ENCODE data around the gene AXIN1.

AXIN1 gene

DNA sequence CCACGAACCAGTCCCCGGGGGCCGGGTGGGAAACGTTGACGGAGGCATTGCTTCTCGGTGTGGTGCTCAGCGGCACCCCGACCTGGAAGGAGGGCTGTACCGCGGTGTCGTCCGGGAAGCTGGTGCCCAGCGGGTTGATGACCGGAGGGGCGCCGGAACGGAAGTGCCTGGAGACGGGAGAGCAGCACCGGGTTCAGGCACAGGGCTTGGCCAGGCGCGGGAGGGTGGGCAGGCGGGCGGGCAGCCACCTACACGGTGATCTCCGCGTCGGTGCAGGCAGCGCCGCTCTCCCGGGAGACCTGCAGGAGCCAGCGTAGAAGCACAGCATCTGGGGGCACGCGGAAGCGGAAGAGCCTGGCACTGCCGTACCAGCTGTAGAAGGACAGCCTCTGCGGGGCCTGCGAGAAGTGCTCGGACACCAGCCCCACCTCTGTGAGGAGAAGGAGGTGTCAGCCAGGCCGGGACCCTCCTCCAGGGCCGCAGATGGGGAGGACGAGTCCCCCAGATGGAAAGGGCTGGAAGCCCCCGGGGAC lies 25.0 kb upstream of the AXIN1 start:
- ChIA-PET CTCF (no interaction called here), POLR2A (no interaction called here)
- no peak for DNase-seq (ENCODE audit: extremely low spot score)
- TF ChIP-seq, protein P1, sequence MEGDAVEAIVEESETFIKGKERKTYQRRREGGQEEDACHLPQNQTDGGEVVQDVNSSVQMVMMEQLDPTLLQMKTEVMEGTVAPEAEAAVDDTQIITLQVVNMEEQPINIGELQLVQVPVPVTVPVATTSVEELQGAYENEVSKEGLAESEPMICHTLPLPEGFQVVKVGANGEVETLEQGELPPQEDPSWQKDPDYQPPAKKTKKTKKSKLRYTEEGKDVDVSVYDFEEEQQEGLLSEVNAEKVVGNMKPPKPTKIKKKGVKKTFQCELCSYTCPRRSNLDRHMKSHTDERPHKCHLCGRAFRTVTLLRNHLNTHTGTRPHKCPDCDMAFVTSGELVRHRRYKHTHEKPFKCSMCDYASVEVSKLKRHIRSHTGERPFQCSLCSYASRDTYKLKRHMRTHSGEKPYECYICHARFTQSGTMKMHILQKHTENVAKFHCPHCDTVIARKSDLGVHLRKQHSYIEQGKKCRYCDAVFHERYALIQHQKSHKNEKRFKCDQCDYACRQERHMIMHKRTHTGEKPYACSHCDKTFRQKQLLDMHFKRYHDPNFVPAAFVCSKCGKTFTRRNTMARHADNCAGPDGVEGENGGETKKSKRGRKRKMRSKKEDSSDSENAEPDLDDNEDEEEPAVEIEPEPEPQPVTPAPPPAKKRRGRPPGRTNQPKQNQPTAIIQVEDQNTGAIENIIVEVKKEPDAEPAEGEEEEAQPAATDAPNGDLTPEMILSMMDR (IDR thresholded peaks at IDR 0.05; ENCODE audit: control extremely low read depth, extremely low read depth, low read depth, missing control alignments): no peak

DNA sequence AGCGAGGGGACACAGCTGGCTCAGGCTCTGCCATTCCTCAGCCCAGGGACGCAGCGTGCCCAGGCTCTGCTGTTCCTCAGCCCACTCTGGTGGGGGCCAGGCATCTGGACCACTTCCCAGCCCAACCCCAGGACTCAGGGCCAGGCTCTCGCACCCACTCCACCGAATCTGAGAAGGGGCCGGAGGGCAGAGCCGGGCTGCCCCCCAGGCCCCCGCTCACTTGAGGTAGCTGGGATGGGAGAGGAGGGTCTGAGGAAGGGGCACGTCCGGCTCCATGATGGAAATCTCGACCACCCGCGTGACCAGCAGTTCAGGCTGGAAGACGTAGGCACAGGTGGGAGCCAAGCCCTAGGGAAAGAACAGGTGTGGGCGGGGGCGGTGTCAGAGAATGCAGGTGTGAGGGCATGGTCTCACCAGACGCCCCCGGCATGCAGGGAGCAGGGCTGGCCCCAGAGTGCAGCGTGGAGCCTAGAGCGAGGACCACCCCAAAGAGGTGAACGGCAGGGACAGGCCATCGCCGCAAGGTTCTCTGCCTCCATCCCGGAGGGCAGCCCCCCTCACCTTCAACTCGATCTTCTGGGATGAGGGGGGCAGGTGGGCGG lies 24.4 kb upstream of the AXIN1 start:
- CTCF ChIA-PET: no interaction called here
- TF ChIP-seq, protein P1 (IDR thresholded peaks at IDR 0.05; ENCODE audit: control extremely low read depth, extremely low read depth, low read depth, missing control alignments): no peak
- POLR2A ChIA-PET: no interaction called here
- DNase-seq (ENCODE audit: extremely low spot score): no peak

DNA sequence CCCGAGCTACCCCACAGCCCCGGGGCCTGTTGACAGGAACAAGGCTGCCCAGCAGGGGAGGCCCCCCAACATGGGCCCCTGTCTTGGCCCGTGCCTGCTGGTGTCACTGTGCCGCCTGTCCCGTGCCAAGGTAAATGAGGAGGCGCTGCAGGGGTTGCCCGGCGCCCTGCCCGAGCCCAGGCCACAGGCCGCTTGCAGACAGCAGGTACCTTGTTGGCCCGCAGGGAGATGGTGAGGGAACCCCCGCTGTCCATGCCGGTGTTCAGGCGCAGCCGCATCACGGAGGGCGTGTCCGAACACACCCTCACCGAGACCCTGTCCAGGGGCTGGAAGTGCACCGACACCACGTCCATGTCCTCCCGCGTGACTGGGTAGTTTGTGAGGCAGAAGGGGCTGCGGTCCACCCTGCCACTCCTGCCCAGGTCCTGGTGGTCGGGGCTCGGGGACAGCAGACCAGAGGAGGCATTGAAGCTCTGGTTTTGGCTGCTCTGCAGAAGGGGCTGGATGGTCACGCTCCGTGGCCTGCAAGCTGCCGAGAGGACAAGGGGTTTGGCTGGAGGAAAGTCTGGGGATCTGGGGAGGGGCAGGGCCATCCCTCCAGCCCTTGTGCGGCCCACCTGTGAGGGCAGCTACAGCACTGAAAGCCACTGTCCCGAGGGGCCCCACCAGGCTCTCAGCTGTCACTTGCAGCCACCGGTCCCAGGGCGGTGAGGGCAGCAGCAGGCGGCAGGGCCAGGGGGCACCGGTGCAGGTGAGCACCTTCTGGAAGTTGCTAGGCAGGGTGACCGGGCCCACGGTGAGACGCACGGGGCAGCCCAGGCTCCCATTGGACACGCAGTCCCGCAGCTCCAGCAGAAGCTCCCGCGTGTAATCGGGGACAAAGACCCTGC lies 23.6 kb upstream of the AXIN1 start:
- TF ChIP-seq, protein P1 (IDR thresholded peaks at IDR 0.05; ENCODE audit: control extremely low read depth, extremely low read depth, low read depth, missing control alignments): no peak
- ChIA-PET POLR2A (no interaction called here), CTCF (no interaction called here)
- no peak for DNase-seq (ENCODE audit: extremely low spot score)

DNA sequence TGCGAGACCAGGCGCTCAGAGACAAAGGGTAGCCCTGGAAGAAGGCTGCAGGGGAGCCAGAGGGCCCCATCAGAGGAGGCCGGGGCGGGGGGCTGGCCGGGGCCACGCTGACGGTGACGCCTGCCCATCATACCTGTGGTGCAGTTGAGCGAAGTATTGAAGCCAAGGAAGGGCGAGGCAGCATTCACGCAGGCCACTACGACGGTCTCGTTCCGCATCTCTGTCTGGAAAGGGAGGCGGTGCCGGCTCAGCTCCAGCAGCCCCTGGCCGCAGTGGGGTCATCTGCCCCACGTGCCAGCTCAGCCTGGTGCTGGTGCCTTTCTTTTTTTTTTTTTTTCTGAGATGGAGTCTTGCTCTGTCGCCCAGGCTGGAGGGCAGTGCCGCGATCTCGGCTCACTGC lies 22.7 kb upstream of the AXIN1 start:
- ChIA-PET POLR2A (no interaction called here), CTCF (interaction anchor here (0.7 to 0.8 kb wide), 2 partner anchors 13 to 278 kb away, joined by 3 read pairs; no protein-coding TSS in a partner anchor)
- no peak for DNase-seq (ENCODE audit: extremely low spot score)
- TF ChIP-seq, protein P1 (IDR thresholded peaks at IDR 0.05; ENCODE audit: control extremely low read depth, extremely low read depth, low read depth, missing control alignments): no peak

DNA sequence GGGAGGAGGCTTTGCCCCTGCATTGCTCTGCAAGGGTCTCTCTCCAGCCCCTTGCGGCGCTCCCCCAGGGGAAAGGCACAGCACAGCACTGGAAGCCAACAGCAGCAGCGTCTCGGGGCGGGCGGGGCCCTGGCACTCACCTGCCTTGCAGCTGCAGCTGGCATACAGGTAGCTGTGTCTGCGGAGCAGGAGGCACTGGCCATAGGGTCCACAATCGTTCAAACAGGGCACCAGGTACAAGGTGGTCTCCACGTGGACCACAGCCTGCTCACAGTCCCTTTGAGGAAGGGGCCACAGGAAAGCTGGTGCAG lies 22.0 kb upstream of the AXIN1 start:
- CTCF ChIA-PET: interaction anchor here (0.8 kb wide), 1 partner anchor 278 kb away, joined by 3 read pairs; no protein-coding TSS in a partner anchor
- no peak for DNase-seq (ENCODE audit: extremely low spot score)

DNA sequence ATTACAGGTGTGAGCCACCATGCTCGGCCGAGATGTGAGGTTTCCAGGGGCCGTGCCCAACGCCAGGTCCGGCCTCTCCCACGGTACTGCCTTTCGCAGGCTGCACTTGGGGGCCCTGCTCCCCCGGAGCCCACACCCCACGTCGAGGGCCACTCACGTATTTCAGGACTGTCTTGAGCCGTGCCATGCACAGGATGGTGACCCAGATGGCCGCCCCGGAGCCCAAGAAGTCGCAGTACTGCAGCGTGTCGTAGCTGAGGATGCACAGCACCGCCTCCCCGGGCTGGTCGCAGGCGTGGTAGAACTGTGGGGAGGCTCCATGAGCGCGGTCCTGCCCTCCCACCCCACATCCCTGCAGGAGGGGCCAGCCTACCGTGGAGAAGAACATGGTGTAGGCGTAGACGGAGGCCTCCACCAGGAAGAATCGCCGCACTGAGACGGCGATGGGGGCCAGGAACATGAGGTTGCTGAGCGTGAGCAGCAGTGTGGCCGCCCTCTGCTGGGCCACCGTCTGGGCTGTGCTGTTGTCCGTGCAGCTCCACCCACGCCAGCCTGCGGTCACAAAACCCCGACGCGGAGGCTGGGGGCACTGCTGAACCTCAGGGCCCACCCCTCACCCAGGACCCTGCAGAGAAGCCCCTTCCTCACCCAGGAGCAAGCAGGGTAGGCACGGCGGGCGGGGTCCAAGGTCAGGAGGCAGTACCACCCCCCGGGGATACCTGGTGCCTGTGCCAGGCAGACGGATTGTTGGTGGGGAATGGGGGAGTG lies 21.5 kb upstream of the AXIN1 start:
- ChIA-PET CTCF (no interaction called here), POLR2A (no interaction called here)
- DNase-seq (ENCODE audit: extremely low spot score): no peak
- TF ChIP-seq, protein P1 (IDR thresholded peaks at IDR 0.05; ENCODE audit: control extremely low read depth, extremely low read depth, low read depth, missing control alignments): no peak

More for the DNA sequence above, 22.0 kb upstream of the AXIN1 start:
- TF ChIP-seq, protein P1 (IDR thresholded peaks at IDR 0.05; ENCODE audit: control extremely low read depth, extremely low read depth, low read depth, missing control alignments): no peak
- POLR2A ChIA-PET: no interaction called here

Data from GM10248 (cell line).